ENCODE results near the gene XRN2. TPM values are rescaled to one million over a fixed set of nuclear protein-coding genes. Genes with fewer than 3 reads are reported as not detected.

XRN2 gene
- total and polyA plus RNA-seq, 2 of the 13 experiments (the other 11 are each of a cell fraction or from before 2014, with no cell fraction given): 90.3 to 171 TPM

GRCh38 chr20:21364413-21364812 is 61.3 kb downstream of the XRN2 start:
- peaks cover 23% of the 10 kb centered on the region for H3K4me1 ChIP-seq (ENCODE audit: insufficient read depth, low read length)
- DNase-seq (ENCODE audit: low spot score) (peak; percentile 73), FAIRE-seq (no peak), ATAC-seq (peak; percentile 85)
- intact Hi-C loops (cut with micrococcal nuclease; ENCODE audit: unreplicated experiment) (no loop called here), in situ Hi-C loops (cut with HindIII; ENCODE audit: extremely low pct_ligation_motif_present, low pct_unique_long_range_greater_than_20kb) (no loop called here)
- no peak overlapping the region for H3K4me2 ChIP-seq (ENCODE audit: low read depth, low read length)
- H4K20me1 ChIP-seq (ENCODE audit: insufficient read depth, low read length): no peaks in the 10 kb centered on the region
- H3K27ac ChIP-seq (ENCODE audit: extremely low read length, insufficient read depth, low read length): peak overlapping the region; percentile 4
- no peaks in the 10 kb centered on the region for H3K79me2 ChIP-seq (ENCODE audit: insufficient read depth, low read length)
- no peak overlapping the region for H3K9ac ChIP-seq (ENCODE audit: insufficient read depth, low read depth, low read length)
- H3K9me3 ChIP-seq (ENCODE audit: low read length): no peaks in the 10 kb centered on the region
- no peaks in the 10 kb centered on the region for H3K27me3 ChIP-seq (ENCODE audit: control insufficient read depth in 1 of 2, insufficient read depth in 2 of 2, low read length in 2 of 2)
- WGBS (ENCODE audit: low lambda C conversion rate): 64% methylated on average over 6 of the region's 6 CpGs
- H3K36me3 ChIP-seq (replicated peaks in 1 of 2; ENCODE audit: control insufficient read depth in 1 of 2, insufficient read depth in 2 of 2, low read length in 2 of 2): peaks cover 20 to 68% of the 10 kb centered on the region in 2 experiments
- H2AFZ ChIP-seq (ENCODE audit: low read length): no peak overlapping the region
- ChIA-PET POLR2A (interaction anchor here (0.6 to 1.6 kb wide), 3 partner anchors 23 to 64 kb away, joined by 3 to 10 read pairs (median 3); partner anchors contain the start of gene XRN2), CTCF (ENCODE audit: low intra/inter-chr PET ratio, low total read pairs) (no interaction called here)
- no TSS peak for BruUV-seq (replicated peaks)
- H3K4me3 ChIP-seq (replicated peaks in 1 of 3; ENCODE audit: insufficient read depth in 1 of 3, low read depth in 2 of 3, low read length in 3 of 3): no peak overlapping the region
- TF ChIP-seq ZFP91 (CRISPR knock-in tag; IDR thresholded peaks at IDR 0.05; ENCODE audit: borderline replicate concordance) (no peak), SPEN (CRISPR knock-in tag; IDR thresholded peaks at IDR 0.05; ENCODE audit: low read depth) (no peak), ZNF775 (CRISPR knock-in tag; IDR thresholded peaks at IDR 0.05; ENCODE audit: borderline replicate concordance) (no peak), RAD51 (IDR thresholded peaks at IDR 0.05; ENCODE audit: borderline replicate concordance) (no peak), MED8 (CRISPR knock-in tag; IDR thresholded peaks at IDR 0.05; ENCODE audit: insufficient replicate concordance) (no peak), GTF3A (CRISPR knock-in tag; conservative IDR thresholded peaks at IDR 0.05) (no peak), SP5 (CRISPR knock-in tag; IDR thresholded peaks at IDR 0.05; ENCODE audit: borderline replicate concordance, low read depth) (0 out of 2 replicates have a peak, but pooled peaks have one; percentile 53), KDM6A (CRISPR knock-in tag; IDR thresholded peaks at IDR 0.05; ENCODE audit: low read depth) (no peak), DPF2 (CRISPR knock-in tag; IDR thresholded peaks at IDR 0.05; ENCODE audit: borderline replicate concordance, low read depth) (no peak), PITX1 (CRISPR knock-in tag; IDR thresholded peaks at IDR 0.05) (peak; percentile 59), PHB2 (IDR thresholded peaks at IDR 0.05; ENCODE audit: partially characterized antibody) (no peak), ARID5B (CRISPR knock-in tag; IDR thresholded peaks at IDR 0.05) (peak; percentile 46; the same call in 1 of the 2 replicates), PRDM10 (CRISPR knock-in tag; IDR thresholded peaks at IDR 0.05; ENCODE audit: low read depth) (no peak), POGZ (CRISPR knock-in tag; IDR thresholded peaks at IDR 0.05) (peak; percentile 64; the same call in 1 of the 2 replicates), SP1 (IDR thresholded peaks at IDR 0.05) (no peak), SP1 (CRISPR knock-in tag; IDR thresholded peaks at IDR 0.05) (no peak)

Data from HepG2 (cell line).